ENCODE data around the gene EFCAB5.
"Not testable (repeated sequence)": the region's sequence is repeated elsewhere in the genome, so short reads cannot be mapped to it uniquely, and the experiment has no call there.

The EFCAB5 gene

GRCh38 chr17:30074730-30075129 lies 133.3 kb downstream of the EFCAB5 start:
- no peak overlapping the region for H3K4me3 ChIP-seq (ENCODE audit: low read depth, low read length)
- no peaks in the 10 kb centered on the region for H3K36me3 ChIP-seq (ENCODE audit: control insufficient read depth, insufficient read depth, low read length)
- 0 out of 2 replicates have a peak, but pooled peaks cover under 1% of the 10 kb centered on the region for H3K27me3 ChIP-seq (ENCODE audit: control insufficient read depth, insufficient read depth, low read length)
- no peak overlapping the region for H3K27ac ChIP-seq (ENCODE audit: low read depth, low read length)
- no peak overlapping the region for H3K9ac ChIP-seq (ENCODE audit: low read depth, low read length)
- H3K9me3 ChIP-seq (ENCODE audit: control insufficient read depth, insufficient read depth, low read length): no peaks in the 10 kb centered on the region
- H3K4me1 ChIP-seq (ENCODE audit: control insufficient read depth, insufficient read depth, low read length): no peaks in the 10 kb centered on the region

- Histone ChIP-seq H3K27me3 (ENCODE audit: control insufficient read depth, insufficient read depth, low read length) (peaks cover 4% of the 10 kb centered on the region; the same call in 1 of the 2 replicates), H3K9ac (ENCODE audit: low read depth, low read length) (no peak overlapping the region), H3K36me3 (ENCODE audit: control insufficient read depth, insufficient read depth, low read length) (no peaks in the 10 kb centered on the region), H3K4me1 (ENCODE audit: control insufficient read depth, insufficient read depth, low read length) (no peaks in the 10 kb centered on the region), H3K4me3 (ENCODE audit: low read depth, low read length) (no peak overlapping the region), H3K9me3 (ENCODE audit: control insufficient read depth, insufficient read depth, low read length) (no peaks in the 10 kb centered on the region), H3K27ac (ENCODE audit: low read depth, low read length) (no peak overlapping the region)
Observed at GRCh38 chr17:30082773-30083172, 141.3 kb downstream of the EFCAB5 start.

GRCh38 chr17:30084788-30085187 lies 143.4 kb downstream of the EFCAB5 start:
- Histone ChIP-seq H3K36me3 (ENCODE audit: control insufficient read depth, insufficient read depth, low read length) (no peaks in the 10 kb centered on the region), H3K27ac (ENCODE audit: low read depth, low read length) (no peak overlapping the region), H3K9ac (ENCODE audit: low read depth, low read length) (no peak overlapping the region), H3K4me3 (ENCODE audit: low read depth, low read length) (no peak overlapping the region), H3K27me3 (ENCODE audit: control insufficient read depth, insufficient read depth, low read length) (peaks cover 3% of the 10 kb centered on the region; the same call in 1 of the 2 replicates), H3K9me3 (ENCODE audit: control insufficient read depth, insufficient read depth, low read length) (no peaks in the 10 kb centered on the region), H3K4me1 (ENCODE audit: control insufficient read depth, insufficient read depth, low read length) (no peaks in the 10 kb centered on the region)

- no peaks in the 10 kb centered on the region for H3K4me1 ChIP-seq (ENCODE audit: control insufficient read depth, insufficient read depth, low read length)
- no peaks in the 10 kb centered on the region for H3K36me3 ChIP-seq (ENCODE audit: control insufficient read depth, insufficient read depth, low read length)
- H3K4me3 ChIP-seq (ENCODE audit: low read depth, low read length): no peak overlapping the region
- H3K9ac ChIP-seq (ENCODE audit: low read depth, low read length): no peak overlapping the region
- H3K9me3 ChIP-seq (ENCODE audit: control insufficient read depth, insufficient read depth, low read length): no peaks in the 10 kb centered on the region
- no peaks in the 10 kb centered on the region; the same call in 1 of the 2 replicates for H3K27me3 ChIP-seq (ENCODE audit: control insufficient read depth, insufficient read depth, low read length)
- H3K27ac ChIP-seq (ENCODE audit: low read depth, low read length): no peak overlapping the region
Observed at GRCh38 chr17:30086896-30087295, 145.5 kb downstream of the EFCAB5 start.

GRCh38 chr17:30087431-30087830 lies 146.0 kb downstream of the EFCAB5 start:
- H3K27me3 ChIP-seq (ENCODE audit: control insufficient read depth, insufficient read depth, low read length); H3K4me3 ChIP-seq (ENCODE audit: low read depth, low read length); H3K4me1 ChIP-seq (ENCODE audit: control insufficient read depth, insufficient read depth, low read length); H3K36me3 ChIP-seq (ENCODE audit: control insufficient read depth, insufficient read depth, low read length); H3K27ac ChIP-seq (ENCODE audit: low read depth, low read length); H3K9me3 ChIP-seq (ENCODE audit: control insufficient read depth, insufficient read depth, low read length); H3K9ac ChIP-seq (ENCODE audit: low read depth, low read length): not testable (repeated sequence)

- no peaks in the 10 kb centered on the region for H3K36me3 ChIP-seq (ENCODE audit: control insufficient read depth, insufficient read depth, low read length)
- no peaks in the 10 kb centered on the region; the same call in 1 of the 2 replicates for H3K27me3 ChIP-seq (ENCODE audit: control insufficient read depth, insufficient read depth, low read length)
- H3K4me3 ChIP-seq (ENCODE audit: low read depth, low read length): no peak overlapping the region
- H3K9me3 ChIP-seq (ENCODE audit: control insufficient read depth, insufficient read depth, low read length): no peaks in the 10 kb centered on the region
- H3K27ac ChIP-seq (ENCODE audit: low read depth, low read length): no peak overlapping the region
- H3K9ac ChIP-seq (ENCODE audit: low read depth, low read length): no peak overlapping the region
- no peaks in the 10 kb centered on the region for H3K4me1 ChIP-seq (ENCODE audit: control insufficient read depth, insufficient read depth, low read length)
Observed at GRCh38 chr17:30091121-30091670, 149.8 kb downstream of the EFCAB5 start.

GRCh38 chr17:30091771-30092170 lies 150.3 kb downstream of the EFCAB5 start:
- H3K9me3 ChIP-seq (ENCODE audit: control insufficient read depth, insufficient read depth, low read length): no peaks in the 10 kb centered on the region
- no peak overlapping the region for H3K27ac ChIP-seq (ENCODE audit: low read depth, low read length)
- no peaks in the 10 kb centered on the region for H3K36me3 ChIP-seq (ENCODE audit: control insufficient read depth, insufficient read depth, low read length)
- no peaks in the 10 kb centered on the region; the same call in 1 of the 2 replicates for H3K27me3 ChIP-seq (ENCODE audit: control insufficient read depth, insufficient read depth, low read length)
- no peak overlapping the region for H3K9ac ChIP-seq (ENCODE audit: low read depth, low read length)
- H3K4me1 ChIP-seq (ENCODE audit: control insufficient read depth, insufficient read depth, low read length): no peaks in the 10 kb centered on the region
- no peak overlapping the region for H3K4me3 ChIP-seq (ENCODE audit: low read depth, low read length)

GRCh38 chr17:30092886-30093285 lies 151.5 kb downstream of the EFCAB5 start:
- H3K36me3 ChIP-seq (ENCODE audit: control insufficient read depth, insufficient read depth, low read length): no peaks in the 10 kb centered on the region
- no peak overlapping the region for H3K9ac ChIP-seq (ENCODE audit: low read depth, low read length)
- no peaks in the 10 kb centered on the region for H3K4me1 ChIP-seq (ENCODE audit: control insufficient read depth, insufficient read depth, low read length)
- H3K4me3 ChIP-seq (ENCODE audit: low read depth, low read length): no peak overlapping the region
- H3K27ac ChIP-seq (ENCODE audit: low read depth, low read length): no peak overlapping the region
- no peaks in the 10 kb centered on the region for H3K9me3 ChIP-seq (ENCODE audit: control insufficient read depth, insufficient read depth, low read length)
- H3K27me3 ChIP-seq (ENCODE audit: control insufficient read depth, insufficient read depth, low read length): no peaks in the 10 kb centered on the region; the same call in 1 of the 2 replicates

GRCh38 chr17:30093463-30094147 lies 152.2 kb downstream of the EFCAB5 start:
- H3K27me3 ChIP-seq (ENCODE audit: control insufficient read depth, insufficient read depth, low read length): no peaks in the 10 kb centered on the region; the same call in 1 of the 2 replicates
- no peak overlapping the region for H3K9ac ChIP-seq (ENCODE audit: low read depth, low read length)
- H3K4me1 ChIP-seq (ENCODE audit: control insufficient read depth, insufficient read depth, low read length): no peaks in the 10 kb centered on the region
- H3K9me3 ChIP-seq (ENCODE audit: control insufficient read depth, insufficient read depth, low read length): no peaks in the 10 kb centered on the region
- no peaks in the 10 kb centered on the region for H3K36me3 ChIP-seq (ENCODE audit: control insufficient read depth, insufficient read depth, low read length)
- H3K4me3 ChIP-seq (ENCODE audit: low read depth, low read length): no peak overlapping the region
- H3K27ac ChIP-seq (ENCODE audit: low read depth, low read length): no peak overlapping the region

GRCh38 chr17:30095507-30096244 lies 154.2 kb downstream of the EFCAB5 start:
- H3K9ac ChIP-seq (ENCODE audit: low read depth, low read length): no peak overlapping the region
- no peak overlapping the region for H3K27ac ChIP-seq (ENCODE audit: low read depth, low read length)
- H3K27me3 ChIP-seq (ENCODE audit: control insufficient read depth, insufficient read depth, low read length): no peaks in the 10 kb centered on the region
- H3K4me3 ChIP-seq (ENCODE audit: low read depth, low read length): no peak overlapping the region
- H3K4me1 ChIP-seq (ENCODE audit: control insufficient read depth, insufficient read depth, low read length): no peaks in the 10 kb centered on the region
- no peaks in the 10 kb centered on the region for H3K36me3 ChIP-seq (ENCODE audit: control insufficient read depth, insufficient read depth, low read length)
- H3K9me3 ChIP-seq (ENCODE audit: control insufficient read depth, insufficient read depth, low read length): no peaks in the 10 kb centered on the region

All from HUES48 (cell line).